Panc1 (cell line): ENCODE results near the gene PARS2. TPM values are rescaled to one million over a fixed set of nuclear protein-coding genes. Genes with fewer than 3 reads are reported as not detected.

Experiments used
- ATAC-seq: fragments of 200-7000 bp; cut with Tn5 transposase; 2 replicates; pipeline ENCODE4 v1.9.1; 2020; ENCODE audit warnings: mild to moderate bottlenecking, moderate library complexity
- BruUV-seq: library from RNA; stranded (reverse); fragments of 400-500 nt; replicated peaks from 2 replicates; lab custom pipeline; 2021; lab: Mats Ljungman, UMichigan
- CTCF ChIA-PET: fragments of 300-600 bp; sonication (Branson Sonifier 250); formaldehyde crosslinking; loops from one replicate; lab custom pipeline; 2022; ENCODE audit warnings: antibody characterized with exemption; lab: Charles Lee
- POLR2A ChIA-PET: fragments of 300-600 bp; sonication (Branson Sonifier 250); formaldehyde crosslinking; loops from one replicate; lab custom pipeline; 2022; ENCODE audit warnings: antibody characterized with exemption; lab: Charles Lee
- DNase-seq: peaks from one replicate; pipeline ENCODE4 v3.0.0-alpha.2; 2010; ENCODE audit warnings: low read depth, low spot score
- H3K27ac ChIP-seq: 2 replicates; pipeline ENCODE4 v1.5.1; 2011; ENCODE audit warnings: mild to moderate bottlenecking, low read length, inconsistent platforms
- H3K27me3 ChIP-seq: fragments of 200-500 bp; sonication (Bioruptor generic); 2 replicates; pipeline ENCODE4 v1.6.0; 2014; ENCODE audit warnings: low read length, inconsistent platforms; ENCODE audit not compliant: control insufficient read depth, insufficient read depth
- H3K36me3 ChIP-seq: fragments of 200-500 bp; sonication (Bioruptor generic); 2 replicates; pipeline ENCODE4 v1.5.1; 2014; ENCODE audit warnings: inconsistent platforms, mild to moderate bottlenecking, low read length, moderate library complexity; ENCODE audit not compliant: control insufficient read depth, insufficient read depth
- H3K4me1 ChIP-seq: 2 replicates; pipeline ENCODE4 v1.5.1; 2011; ENCODE audit warnings: inconsistent platforms, mild to moderate bottlenecking, low read length, moderate library complexity; ENCODE audit not compliant: control insufficient read depth, insufficient read depth
- H3K4me3 ChIP-seq, 2 experiments: 2 replicates each; pipeline ENCODE4 v1.5.1; 2011 to 2012; ENCODE audit warnings: low read depth in 2 of 2, low read length in 2 of 2, mild to moderate bottlenecking in 2 of 2, inconsistent platforms in 1 of 2, moderate library complexity in 1 of 2
- H3K9me3 ChIP-seq: fragments of 200-500 bp; sonication (Bioruptor generic); 2 replicates; pipeline ENCODE4 v1.5.1; 2014; ENCODE audit warnings: low read depth, mild to moderate bottlenecking, inconsistent platforms, low read length, moderate library complexity; ENCODE audit not compliant: control insufficient read depth, insufficient read depth
- CTCF ChIP-seq: fragments of 450-650 bp; IDR thresholded peaks from 2 replicates; pipeline ENCODE4 v1.5.1; 2017; ENCODE audit warnings: mild to moderate bottlenecking
- POLR2AphosphoS5 ChIP-seq: IDR thresholded peaks from 2 replicates; pipeline ENCODE4 v1.6.1; 2012; ENCODE audit warnings: mild to moderate bottlenecking, low read depth, low read length, moderate library complexity
- REST ChIP-seq, 2 experiments: IDR thresholded peaks; 2 replicates each; pipeline ENCODE4 v1.6.1; 2011 to 2012; ENCODE audit warnings: low read depth in 2 of 2, control low read depth in 1 of 2, low read length in 1 of 2, mild to moderate bottlenecking in 1 of 2, moderate library complexity in 1 of 2; ENCODE audit not compliant: insufficient read depth in 1 of 2
- SIN3A ChIP-seq: IDR thresholded peaks from 2 replicates; pipeline ENCODE4 v1.6.1; 2012; ENCODE audit warnings: low read depth, mild to moderate bottlenecking, low read length, moderate library complexity, borderline replicate concordance; ENCODE audit not compliant: insufficient read depth
- TCF7L2 ChIP-seq: IDR thresholded peaks from 2 replicates; pipeline ENCODE4 v1.6.1; 2011; ENCODE audit warnings: mild to moderate bottlenecking, low read depth, low read length, inconsistent platforms
- in situ Hi-C: cut with HindIII; loops from 2 replicates; pipeline ENCODE4 v1.10.0; 2016; ENCODE audit warnings: low sequenced_read_pairs, low pct_unique_long_range_greater_than_20kb
- intact Hi-C: fragments of 100-400 bp; cut with micrococcal nuclease; formaldehyde crosslinking; loops from one replicate; pipeline ENCODE4 v1.10.0; 2022; ENCODE audit not compliant: unreplicated experiment
- total RNA-seq: library from RNA; stranded (reverse); gene quantifications from one replicate; pipeline ENCODE4 v1.2.1, GENCODE V29; 2021; ENCODE audit not compliant: unreplicated experiment

The PARS2 gene
- total RNA-seq, 1 experiment from 2014 or later = 4.4 TPM

- no peaks in the 10 kb centered on the region for H3K27me3 ChIP-seq
- no peak for DNase-seq
- CTCF ChIA-PET = no interaction called here
- peaks cover 15% of the 10 kb centered on the region; the same call in 1 of the 2 replicates for H3K36me3 ChIP-seq
- no peak overlapping the region for H3K4me3 ChIP-seq
- in situ Hi-C loops = no loop called here
- no TSS peak for BruUV-seq
- no peak overlapping the region for H3K27ac ChIP-seq
- intact Hi-C loops = no loop called here
- POLR2A ChIA-PET = no interaction called here
- no peak for TF ChIP-seq REST (IDR thresholded peaks at IDR 0.05; ENCODE audit: insufficient read depth in 1 of 2, low read depth in 2 of 2, low read length in 1 of 2)
- TF ChIP-seq CTCF = no peak
- TF ChIP-seq TCF7L2 = no peak
- no peak for TF ChIP-seq SIN3A
- no peak for TF ChIP-seq POLR2AphosphoS5
- no peaks in the 10 kb centered on the region for H3K4me1 ChIP-seq
- no peaks in the 10 kb centered on the region for H3K9me3 ChIP-seq
- no peak for ATAC-seq
These were observed 39.6 kb downstream of the PARS2 start for GRCh38 chr1:54724771-54725170.

- no TSS peak for BruUV-seq
- CTCF ChIA-PET = no interaction called here
- no peak for TF ChIP-seq CTCF
- TF ChIP-seq TCF7L2 = no peak
- no peak for TF ChIP-seq POLR2AphosphoS5
- no peak for TF ChIP-seq REST (IDR thresholded peaks at IDR 0.05; ENCODE audit: insufficient read depth in 1 of 2, low read depth in 2 of 2, low read length in 1 of 2)
- no peak for TF ChIP-seq SIN3A
These were observed 40.3 kb downstream of the PARS2 start for GRCh38 chr1:54723985-54724384.

More at GRCh38 chr1:54723985-54724384, 40.3 kb downstream of the PARS2 start:
- H3K36me3 ChIP-seq = peaks cover 18% of the 10 kb centered on the region; the same call in 1 of the 2 replicates
- POLR2A ChIA-PET = no interaction called here
- intact Hi-C loops (no loop called here), in situ Hi-C loops (no loop called here)
- DNase-seq = no peak
- no peaks in the 10 kb centered on the region for H3K9me3 ChIP-seq
- no peak for ATAC-seq
- no peak overlapping the region for H3K27ac ChIP-seq
- H3K4me1 ChIP-seq = no peaks in the 10 kb centered on the region
- no peaks in the 10 kb centered on the region for H3K27me3 ChIP-seq
- no peak overlapping the region for H3K4me3 ChIP-seq
